Measurements from ENCODE around the gene IFRD2.
"Not testable (repeated sequence)": the region's sequence is repeated elsewhere in the genome, so short reads cannot be mapped to it uniquely, and the experiment has no call there.

Gene IFRD2

GRCh38 chr3:50300681-50301254 is 8.5 kb upstream of the IFRD2 start:
- DNase-seq, result no peak

- DNase-seq, result peak; percentile 34 to 61
Observed at GRCh38 chr3:50299929-50300680, 7.9 kb upstream of the IFRD2 start.

- no peak for DNase-seq
Observed at GRCh38 chr3:50299638-50299928, 7.4 kb upstream of the IFRD2 start.

DNA sequence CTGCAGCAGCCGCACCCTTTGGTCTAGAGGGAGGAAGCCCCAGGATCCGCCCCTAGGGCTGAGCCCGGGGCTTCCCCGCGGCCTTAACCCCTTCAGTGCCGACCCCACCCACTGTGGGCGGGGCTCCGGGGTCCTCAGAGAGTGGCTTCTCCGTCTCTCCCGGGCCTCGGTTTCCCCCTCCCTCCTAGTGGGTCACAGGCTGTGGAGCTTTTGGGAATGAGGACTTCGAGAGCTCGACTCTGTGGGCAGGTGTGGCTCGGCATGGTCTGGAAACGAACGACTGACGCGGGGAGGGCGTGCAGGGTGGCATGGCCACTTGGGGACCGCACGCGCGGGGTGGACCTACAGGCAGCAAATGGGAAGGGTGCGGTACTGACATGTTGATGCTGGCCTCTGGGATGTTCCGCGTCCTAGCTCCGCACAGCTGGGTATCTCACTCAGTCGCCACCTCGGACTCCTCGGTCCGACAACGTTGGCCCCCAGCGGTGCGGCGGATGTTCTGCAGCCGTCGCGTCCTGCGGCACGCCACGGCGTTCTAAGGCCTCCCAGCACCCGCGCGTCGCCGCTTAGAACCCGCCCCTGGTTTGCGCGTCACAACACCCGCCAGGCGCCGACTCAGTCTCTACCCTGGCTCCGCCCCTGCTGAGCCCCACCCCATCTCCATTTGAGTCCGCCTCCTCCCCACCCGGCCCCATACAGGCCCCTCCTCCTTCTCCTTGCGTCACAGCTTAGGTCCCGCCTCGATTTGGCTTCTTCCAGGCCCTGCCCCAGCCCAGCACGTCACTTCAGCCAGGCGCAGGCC is 6.8 kb upstream of the IFRD2 start, which contains the start of the genes HYAL3 and NAA80:
TSS of gene HYAL3 (minus strand) at position 570 of the 802 bp plus-strand sequence. CDS start 3,803 bp downstream, outside the sequence.
TSS of gene NAA80 (minus strand) at position 570 of the 802 bp plus-strand sequence. CDS start 1,942 bp downstream, outside the sequence.
- DNase-seq, result peak; percentile 99 to 100

GRCh38 chr3:50297896-50298725 is 5.9 kb upstream of the IFRD2 start:
- DNase-seq, result peak in 1 of 2 donors; percentile 28

- DNase-seq, result no peak
Observed at GRCh38 chr3:50297384-50297775, 5.2 kb upstream of the IFRD2 start.

- DNase-seq, result no peak
Observed at GRCh38 chr3:50296721-50297383, 4.6 kb upstream of the IFRD2 start.

DNA sequence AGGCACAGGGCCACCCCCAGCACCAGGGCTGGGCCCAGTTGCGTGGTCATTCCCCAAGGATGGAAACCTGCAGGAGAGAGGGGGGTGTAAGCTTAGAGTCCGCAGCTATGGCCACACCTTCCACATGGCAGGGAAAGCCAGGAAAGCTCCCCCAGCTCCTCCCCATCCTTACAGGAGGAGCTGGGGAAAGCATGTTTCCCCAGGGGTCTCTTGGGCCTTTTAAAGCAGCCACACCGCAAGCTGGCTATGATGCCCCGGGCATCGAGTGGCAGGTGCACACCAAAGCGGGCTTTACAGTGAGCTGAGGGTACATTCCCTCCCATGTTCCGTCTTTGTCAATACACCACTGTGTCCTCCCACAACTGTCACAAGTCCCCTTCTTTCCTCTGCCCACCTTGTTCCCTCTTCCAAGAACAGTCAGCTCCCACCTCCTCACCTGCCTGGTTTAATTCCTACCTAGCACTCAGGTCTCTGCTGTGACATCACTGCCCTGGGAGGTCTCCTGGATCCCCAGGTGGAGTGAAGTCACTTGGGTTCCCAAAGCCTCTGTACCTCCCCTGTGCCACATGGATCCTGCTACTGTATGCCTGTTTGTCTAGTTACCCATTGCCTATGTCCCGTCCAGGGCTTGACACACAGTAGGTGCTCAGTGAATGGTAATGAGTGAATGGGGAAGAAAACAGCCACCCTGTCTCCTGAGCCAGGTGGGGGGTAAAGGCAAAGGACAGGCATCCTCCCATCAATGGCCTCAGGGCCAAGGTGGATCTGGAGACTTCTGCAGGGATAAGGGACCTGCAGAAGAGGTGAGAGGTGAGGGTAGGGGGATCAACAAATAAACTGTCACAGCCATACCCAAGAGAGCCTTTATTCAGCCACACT is 3.6 kb upstream of the IFRD2 start:
- DNase-seq, result no peak

GRCh38 chr3:50294492-50295403 is 2.5 kb upstream of the IFRD2 start:
- DNase-seq, result no peak

GRCh38 chr3:50294089-50294488 is 1.9 kb upstream of the IFRD2 start:
- DNase-seq, result no peak

DNA sequence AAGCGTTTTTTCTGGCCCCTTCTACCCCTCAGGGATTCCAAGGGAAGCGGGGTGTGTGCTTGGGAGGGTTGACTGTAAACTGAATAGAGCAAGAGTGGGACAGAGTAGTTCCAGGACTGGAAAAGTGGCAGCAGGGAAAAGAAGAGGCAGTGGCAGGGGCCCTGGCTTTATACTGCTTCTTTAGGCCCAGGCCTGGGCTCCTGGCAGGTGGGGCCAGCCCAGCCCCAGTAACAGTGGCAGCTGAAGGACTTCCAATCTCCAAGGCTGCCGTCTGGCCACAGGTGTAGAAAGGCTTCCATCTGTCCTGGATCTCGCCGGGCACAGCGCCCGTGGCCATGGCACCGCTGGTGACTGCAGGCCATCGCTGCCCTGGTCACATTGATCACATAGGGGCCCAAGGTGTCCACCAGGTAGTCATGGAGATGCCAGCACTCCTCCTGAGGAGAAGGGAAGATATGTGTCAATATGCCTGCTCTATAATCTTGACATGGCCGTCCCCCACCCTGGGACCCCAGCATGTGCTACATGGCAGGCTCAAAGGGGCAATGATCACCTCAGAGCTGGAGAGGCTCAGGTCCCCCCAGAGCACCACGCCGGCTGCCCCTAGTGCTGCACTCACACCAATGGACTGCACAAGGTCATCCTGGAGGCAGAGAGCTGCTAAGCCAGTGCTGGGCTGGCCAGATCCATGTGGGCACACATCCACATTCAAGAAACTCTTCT is 1.0 kb upstream of the IFRD2 start:
- DNase-seq, result no peak

GRCh38 chr3:50290161-50290641 is 2.0 kb downstream of the IFRD2 start:
- no peak for DNase-seq

GRCh38 chr3:50289130-50289529 is 3.1 kb downstream of the IFRD2 start:
- no peak for DNase-seq

DNA sequence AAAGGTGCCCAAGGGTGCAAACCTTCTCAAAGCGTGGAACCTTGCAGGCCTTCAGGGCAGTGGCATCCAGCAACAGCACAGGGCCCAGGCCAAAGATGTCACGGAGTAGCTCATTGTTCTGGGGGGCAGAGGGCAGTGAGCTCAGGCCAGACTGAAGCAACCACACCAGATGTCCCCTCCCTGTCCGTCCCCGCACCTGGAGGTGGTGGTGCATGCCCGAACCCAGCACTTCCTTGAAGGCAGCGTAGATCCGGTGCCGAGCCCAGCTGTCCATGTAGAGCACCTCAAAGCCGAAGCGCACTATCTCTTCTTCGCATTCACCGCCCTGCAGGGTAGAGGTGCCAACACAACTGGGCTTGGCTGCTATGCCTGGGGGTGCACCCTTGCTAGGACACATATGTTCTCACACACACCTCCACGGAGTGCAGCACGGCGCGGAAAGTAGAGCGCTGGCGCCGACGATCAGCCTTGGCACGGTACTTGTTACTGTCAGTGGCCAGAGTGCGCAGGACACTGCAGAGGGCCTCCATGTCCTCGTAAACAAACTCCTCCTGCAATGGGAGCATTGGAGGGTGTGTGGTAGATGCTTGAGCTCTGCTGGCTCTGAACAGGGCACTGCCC is 3.7 kb downstream of the IFRD2 start:
- no peak for DNase-seq

GRCh38 chr3:50287262-50287661 is 5.0 kb downstream of the IFRD2 start:
- no peak for DNase-seq

DNA sequence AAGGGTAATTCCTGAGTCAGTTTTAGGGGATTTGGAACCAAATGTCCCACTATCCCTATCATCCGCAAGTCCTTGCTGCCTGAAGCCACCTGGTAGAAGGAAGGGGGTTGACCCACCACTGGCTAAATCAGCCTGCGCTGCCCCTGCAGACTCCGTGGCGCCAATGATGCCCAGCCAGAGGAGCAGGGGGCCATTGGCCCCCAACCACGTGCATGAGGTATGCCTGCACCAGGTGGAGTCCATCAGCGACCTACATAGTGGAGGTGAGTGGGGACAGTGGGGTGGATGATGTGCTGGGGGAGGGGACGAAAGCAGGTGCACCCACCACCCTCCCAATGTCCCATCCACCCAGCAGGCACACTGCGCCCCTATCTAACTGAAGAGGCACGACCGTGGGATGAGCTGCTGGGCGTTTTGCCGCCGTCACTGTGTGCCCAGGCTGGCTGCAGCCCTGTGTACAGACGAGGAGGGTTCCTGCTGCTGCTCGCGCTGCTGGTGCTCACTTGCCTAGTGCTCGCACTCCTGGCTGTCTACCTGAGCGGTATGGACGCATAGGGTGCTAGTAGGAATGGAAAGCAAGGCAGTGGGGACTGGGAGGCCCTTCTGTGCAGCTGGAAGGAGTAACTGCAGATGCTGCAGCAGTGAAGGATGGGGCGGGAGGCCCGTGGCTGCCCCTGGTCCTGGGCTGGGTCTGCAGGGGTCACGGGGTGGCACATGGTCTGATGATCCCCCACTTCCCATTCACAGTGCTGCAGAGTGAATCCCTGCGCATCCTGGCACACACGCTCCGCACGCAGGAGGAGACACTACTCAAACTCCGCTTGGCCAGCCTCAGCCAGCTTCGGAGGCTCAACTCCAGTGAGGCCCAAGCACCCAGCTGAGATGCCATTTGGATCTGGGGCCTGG is 5.7 kb downstream of the IFRD2 start:
- DNase-seq, result no peak

GRCh38 chr3:50284121-50284520 is 8.1 kb downstream of the IFRD2 start:
- not testable (repeated sequence) for DNase-seq

All from CD4-positive, alpha-beta T cell treated with Interferon alpha-2 for 1 hour (primary cell).